Stimulated activated CD4-positive, alpha-beta T cell treated with anti-CD3 and anti-CD28 coated beads, Interleukin-15, amount 100 ng/mL, for 24 hours (primary cell): ENCODE measurements around the gene SLC25A30.

Source experiments
- DNase-seq: peaks from one replicate; pipeline ENCODE4 v3.0.0-alpha.2; 2020

Gene SLC25A30, protein sequence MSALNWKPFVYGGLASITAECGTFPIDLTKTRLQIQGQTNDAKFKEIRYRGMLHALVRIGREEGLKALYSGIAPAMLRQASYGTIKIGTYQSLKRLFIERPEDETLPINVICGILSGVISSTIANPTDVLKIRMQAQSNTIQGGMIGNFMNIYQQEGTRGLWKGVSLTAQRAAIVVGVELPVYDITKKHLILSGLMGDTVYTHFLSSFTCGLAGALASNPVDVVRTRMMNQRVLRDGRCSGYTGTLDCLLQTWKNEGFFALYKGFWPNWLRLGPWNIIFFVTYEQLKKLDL

DNA sequence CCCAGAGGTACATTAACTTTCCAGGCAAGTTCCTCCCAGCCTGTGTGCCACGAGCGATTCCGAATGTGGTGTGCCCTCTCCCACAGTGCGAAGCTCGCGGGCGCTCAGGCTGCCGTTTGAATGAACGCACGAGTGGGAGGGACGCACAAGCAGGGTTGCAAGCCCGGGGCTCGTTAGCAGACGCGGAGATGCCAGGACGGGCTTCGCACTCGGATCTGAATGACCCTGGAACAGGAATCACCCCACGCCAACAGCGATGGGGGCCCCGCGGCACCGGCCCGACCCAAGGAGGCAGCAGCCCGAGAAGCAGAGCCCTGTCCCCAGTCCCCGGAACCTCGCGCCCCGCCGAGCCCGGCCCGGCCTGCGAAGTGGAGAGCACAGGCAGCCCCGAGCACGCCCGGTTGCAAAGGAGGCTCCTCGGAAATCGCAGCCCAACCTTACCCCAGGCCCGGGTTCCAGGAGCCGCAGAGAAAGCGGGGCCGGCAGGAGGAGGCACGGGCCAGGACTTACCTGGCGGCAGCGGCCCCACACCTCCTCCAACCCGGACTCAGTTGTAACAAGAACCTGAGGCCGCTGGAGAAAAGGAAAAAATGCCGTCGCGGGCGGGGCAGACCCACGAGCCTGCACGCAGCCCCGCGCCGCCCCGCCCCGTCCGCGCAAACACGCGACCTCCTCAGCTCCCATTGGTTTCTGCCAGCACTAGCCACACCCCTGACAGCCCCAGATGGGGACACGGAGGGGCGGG, at the start of gene SLC25A30:
SLC25A30 (minus strand) TSS at position 584 of the 745 bp plus-strand sequence. CDS start 6,948 bp downstream, outside the sequence.
- peak; percentile 96 for DNase-seq

- DNase-seq: no peak
These were observed 48.2 kb upstream of the SLC25A30 start for GRCh38 chr13:45466359-45466758.

DNA sequence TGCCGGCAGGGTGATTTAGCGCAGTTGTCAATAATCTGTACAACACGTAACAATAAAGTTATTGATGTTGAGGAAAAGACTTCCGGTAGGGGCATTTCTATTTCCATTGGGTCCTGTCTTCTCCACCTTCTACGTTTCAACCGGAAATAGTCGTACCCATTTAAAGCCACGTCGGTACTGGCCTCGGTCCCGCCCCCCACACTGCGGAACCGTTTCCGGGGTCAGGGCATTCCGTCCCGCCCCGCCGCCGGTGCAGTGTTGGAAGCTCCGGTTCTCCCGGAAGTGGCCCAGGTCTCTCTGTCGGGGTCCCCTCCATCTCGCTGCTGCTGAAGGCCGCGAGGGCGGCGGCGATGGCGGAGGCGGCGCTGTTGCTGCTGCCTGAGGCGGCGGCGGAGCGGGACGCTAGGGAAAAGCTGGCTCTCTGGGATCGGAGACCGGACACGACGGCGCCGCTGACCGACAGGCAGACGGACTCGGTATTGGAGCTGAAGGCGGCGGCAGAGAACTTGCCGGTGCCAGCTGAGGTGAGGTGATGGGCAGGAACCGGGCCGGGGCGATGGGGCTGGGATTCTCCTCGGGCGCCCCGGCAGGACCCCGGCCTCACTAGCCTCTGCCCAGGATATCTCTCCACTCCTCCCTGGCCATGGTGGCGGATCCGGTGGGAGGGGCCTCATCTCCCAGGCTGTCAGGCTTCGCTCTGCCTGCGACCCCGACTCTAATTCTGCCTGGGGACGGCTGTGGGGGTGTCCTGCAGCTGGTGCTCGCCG, 46.7 kb upstream of the SLC25A30 start, which contains the start of gene COG3:
COG3 (plus strand) TSS at position 253 of the 767 bp plus-strand sequence; CDS start at position 351, 98 bp downstream.
- peak; percentile 97 for DNase-seq

GRCh38 chr13:45464141-45464686, 46.0 kb upstream of the SLC25A30 start:
- no peak for DNase-seq

DNA sequence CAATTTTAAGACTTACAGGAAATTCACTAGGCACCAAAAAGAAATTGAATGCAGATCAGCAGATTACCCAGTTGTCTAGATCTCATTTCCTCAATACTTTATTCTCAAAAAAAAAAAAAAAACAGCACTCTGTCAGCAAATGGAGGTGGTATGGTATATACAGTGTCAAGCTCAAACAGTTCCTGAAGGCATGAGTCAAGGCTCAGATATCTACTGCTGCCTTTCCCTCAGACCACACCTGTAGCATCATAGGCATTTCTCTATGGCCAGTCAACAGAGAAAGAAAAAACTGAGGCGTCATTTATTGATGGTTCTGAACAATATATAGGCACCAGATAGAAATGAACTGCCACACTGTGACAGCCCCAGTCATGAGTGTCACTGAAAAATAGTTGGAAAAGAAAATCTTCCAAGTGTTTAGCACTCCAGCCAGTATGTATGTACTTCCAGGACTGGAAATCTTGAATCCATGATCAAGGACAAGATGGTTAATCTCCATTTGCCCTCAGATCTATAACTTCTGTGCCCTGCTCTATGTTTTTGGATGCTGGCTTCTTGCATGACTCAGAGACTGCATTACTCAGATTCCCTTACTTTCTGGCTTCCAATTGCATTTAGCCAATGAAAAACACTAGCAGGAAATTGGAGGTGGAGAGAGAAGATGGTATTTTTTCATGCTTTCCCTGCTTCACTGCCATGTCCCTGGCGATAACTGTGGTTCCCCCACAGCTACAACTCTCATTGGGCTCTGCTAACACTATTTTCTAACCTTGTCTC, 38.2 kb upstream of the SLC25A30 start:
- no peak for DNase-seq

DNA sequence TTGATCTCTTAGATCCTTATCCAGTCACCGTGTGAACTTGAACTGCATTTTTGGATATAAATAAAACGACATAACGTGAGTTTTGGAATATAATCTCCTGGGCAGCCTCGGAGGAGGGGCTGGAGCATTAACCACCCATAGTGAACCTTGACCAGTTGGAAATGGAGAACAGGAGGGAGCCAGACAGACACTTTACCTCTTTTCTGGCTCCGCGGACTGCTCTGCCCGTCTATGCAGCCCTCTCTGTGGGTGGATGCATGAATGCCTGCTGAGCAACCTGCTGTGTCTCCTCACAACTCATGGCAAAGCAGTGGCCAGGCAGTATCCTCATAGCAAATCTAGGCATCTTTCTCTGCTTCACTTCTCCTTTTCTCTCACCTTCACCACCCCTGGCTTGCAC, 36.0 kb upstream of the SLC25A30 start:
- DNase-seq: no peak

DNA sequence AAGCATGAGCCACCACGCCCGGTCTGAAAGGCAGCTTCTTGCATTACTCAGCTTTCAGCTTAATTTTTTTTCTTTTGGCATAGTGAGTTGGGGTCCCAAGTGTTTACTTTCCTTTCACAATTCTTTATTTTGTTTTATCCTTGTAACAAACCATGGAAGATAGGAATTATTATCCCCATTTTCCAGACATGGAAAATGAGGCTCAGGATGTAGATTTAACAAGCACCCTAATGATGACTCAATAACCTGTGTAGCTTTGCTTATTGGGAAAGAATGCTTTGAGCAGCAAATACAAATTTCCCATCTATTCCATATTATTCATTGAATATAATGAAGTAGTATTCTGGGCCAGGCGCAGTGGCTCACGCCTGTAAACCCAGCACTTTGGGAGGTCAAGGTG, 33.1 kb upstream of the SLC25A30 start:
- DNase-seq: no peak

DNA sequence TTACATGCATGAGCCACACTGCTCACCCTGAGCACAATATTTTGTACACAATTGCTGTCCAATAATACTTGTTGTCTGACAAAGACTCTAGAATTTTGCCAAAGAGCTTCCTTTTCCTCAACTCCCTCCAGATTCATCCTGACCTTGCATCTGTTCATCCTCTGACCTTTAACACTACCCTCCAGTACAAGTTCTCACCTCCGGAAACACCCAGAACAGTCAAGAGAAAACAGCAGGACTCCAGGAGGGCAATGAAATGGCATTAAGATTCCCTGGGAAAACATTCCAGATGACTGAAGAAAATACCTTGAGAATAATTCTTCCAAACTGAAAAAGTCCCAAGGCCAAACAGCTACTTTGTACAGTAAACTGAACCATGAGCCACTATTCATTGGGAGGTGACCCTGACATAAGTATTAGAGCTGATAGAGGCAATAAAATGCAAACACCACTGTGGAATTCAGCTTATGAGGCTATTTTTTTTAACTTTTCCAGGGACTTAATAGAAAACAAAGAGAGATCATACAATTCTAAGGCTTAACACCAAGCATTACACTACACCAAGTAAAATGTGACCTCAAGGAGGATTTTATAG, 30.9 kb upstream of the SLC25A30 start:
- no peak for DNase-seq

GRCh38 chr13:45447050-45447661, 29.0 kb upstream of the SLC25A30 start:
- DNase-seq: no peak

GRCh38 chr13:45446181-45446580, 28.0 kb upstream of the SLC25A30 start:
- no peak for DNase-seq

- DNase-seq: no peak
These were observed 26.9 kb upstream of the SLC25A30 start for GRCh38 chr13:45445053-45445452.

DNA sequence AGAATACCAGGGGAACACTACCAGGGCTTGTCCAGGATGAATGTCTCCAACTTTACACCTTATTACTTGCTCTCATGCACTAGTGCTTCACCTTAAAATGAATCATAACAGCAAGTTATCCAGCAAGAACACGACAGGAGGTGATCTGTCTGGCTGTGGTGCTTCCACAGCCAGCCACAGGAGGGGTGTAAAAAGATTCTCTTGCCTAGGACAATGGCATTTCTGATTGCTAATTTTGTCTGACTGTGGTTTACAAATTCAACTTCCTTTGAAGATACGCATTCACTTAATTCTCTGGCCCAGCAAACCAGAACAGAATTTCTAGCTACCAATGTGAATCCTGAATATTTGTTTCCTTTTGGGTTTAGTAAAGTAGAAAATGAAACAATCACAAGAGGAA, 23.5 kb upstream of the SLC25A30 start:
- DNase-seq: peak; percentile 16

DNA sequence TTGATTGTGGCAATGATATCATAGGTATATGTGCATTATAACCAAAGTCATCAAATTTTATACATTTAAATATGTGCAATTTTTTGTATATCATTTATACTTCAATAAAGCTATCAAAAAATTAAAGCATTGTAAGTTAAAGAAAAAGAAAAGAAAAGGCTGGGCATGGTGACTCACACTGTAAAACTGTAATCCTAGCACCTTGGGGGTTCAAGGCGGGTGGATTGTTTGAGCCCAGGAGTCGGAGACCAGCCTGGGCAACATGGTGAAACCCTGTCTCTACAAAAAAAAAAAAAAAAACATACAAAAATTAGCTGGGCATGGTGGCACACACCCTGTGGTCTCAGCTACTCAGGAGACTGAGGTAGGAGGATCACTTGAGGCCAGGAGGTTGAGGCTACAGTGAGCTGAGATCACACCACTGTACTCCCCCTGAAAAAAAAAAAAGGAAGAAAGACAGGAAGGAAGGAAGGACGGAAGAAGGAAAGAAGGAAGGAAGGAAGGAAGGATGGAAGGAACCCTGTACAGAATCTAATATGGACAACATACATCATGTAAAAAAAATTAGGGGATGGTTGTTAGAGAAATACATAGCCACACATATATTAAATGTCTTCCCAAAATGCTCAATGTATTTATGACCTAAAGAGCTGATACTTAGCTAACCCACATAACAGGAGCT, 21.7 kb upstream of the SLC25A30 start:
- no peak for DNase-seq

DNA sequence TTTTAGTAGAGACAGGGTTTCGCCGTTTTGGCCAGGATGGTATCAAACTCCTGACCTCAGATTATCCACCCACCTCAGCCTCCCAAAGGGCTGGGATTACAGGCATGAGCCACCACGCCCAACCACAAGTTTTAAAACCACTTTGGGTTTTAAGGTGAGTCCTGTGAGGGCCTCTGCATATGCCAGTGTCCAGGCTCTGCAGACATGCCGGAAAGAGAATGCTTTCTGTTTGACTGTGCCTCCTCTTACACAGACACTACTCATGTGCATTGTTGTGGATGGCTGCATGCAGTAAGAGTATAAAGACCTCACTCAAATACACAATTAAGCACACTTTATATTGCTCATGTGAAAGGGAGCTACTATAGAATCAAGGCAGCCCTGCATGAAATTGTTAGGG, 20.8 kb upstream of the SLC25A30 start:
- no peak for DNase-seq

- no peak for DNase-seq
These were observed 19.8 kb upstream of the SLC25A30 start for GRCh38 chr13:45437947-45438346.

DNA sequence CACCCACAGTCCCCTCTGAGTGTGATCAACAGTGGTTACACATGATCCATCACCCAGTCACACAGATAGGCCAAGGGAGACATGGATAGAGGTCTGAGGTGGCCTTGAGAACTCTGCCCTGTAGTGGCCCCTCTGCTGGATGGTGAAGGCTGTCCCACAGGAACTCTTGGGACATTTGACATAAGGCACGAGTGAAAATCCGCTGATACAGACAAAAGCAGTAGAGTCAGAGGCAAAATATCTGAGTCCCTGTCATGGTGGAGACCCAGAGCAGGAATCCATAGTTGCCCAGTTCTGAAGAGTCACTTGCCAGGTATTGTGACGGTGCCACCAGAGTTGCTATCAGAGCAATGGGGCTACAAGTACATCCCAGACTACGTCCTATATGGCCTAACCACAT, 18.8 kb upstream of the SLC25A30 start:
- no peak for DNase-seq

DNA sequence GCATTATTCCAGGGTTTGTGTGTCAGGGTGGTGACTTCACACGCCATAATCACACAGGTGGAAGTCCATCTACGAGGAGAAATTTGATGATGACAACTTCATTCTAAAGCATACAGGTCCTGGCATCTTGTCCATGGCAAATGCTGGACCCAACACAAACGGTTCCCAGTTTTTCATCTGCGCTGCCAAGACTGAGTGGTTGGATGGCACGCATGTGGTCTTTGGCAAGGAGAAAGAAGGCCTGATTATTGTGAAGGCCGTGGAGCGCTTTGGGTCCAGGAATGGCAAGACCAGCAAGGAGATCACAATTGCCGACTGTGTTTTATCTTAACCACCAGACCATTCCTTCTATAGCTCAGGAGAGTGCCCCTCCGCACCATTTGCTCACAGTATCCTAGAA, 18.2 kb upstream of the SLC25A30 start:
- DNase-seq: no peak

DNA sequence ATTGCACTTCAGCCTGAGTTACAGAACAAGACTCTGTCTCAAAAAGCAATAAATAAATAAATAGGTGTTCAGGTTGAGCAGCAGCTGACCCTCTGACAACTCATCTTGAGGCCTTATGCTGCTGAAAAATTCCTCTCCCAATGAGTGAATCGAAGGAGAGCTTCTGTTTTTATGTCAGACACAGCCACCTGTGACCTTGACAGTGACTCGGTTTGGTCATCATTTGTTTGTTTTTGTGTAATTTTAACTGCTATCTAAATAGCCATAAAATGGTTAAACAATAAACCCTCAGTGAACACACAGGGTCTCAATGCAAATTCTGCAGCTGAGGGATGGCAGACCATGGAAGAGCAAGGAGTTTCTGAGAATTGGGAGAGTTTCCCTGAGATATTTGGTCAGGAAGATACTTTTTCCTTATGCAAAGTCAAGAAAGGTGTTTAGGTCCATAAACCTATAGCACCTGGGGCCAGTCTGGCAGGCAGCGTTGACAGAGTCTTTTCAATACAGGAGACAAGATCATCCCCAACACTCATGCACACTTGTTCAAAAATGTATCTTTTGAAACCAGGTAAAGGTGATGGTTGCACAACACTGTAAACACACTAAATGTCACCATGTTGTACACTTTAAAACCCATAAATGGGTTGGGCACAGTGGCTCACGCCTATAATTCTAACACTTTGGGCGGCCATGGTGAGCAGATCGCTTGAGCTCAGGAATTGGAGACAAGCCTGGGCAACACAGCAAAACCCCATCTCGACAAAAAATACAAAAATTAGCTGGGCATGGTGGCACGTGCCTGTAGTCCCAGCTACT, 16.6 kb upstream of the SLC25A30 start:
- DNase-seq: no peak

DNA sequence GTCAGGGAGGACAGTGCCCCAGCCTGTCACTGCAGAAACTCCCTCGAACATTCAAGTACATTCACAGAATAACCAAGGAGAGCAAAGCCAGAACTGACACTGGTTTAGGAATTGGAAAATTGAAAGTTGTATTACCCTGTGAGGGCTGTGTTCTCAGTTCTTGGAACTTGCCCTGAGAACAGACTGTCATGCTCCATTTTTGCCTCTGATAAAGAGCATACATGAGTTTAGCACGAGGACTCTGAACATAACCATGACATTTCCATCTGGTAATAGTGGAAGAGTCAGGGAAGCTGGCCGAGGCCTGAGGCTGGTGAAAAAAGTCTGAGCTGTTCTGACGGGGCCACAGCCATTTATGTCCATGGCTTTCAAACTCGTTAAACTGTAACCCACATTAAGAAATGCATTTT, 15.2 kb upstream of the SLC25A30 start:
- no peak for DNase-seq
